CD4-positive, alpha-beta T cell (primary cell): ENCODE results near the gene PTBP2. TPM values are rescaled to one million over a fixed set of nuclear protein-coding genes. Genes with fewer than 3 reads are reported as not detected.

Experiments
- ATAC-seq: fragments of 200-7000 bp; cut with Tn5 transposase; one replicate; pipeline ENCODE4 v1.10.0; 2022; ENCODE audit warnings: mild to moderate bottlenecking; ENCODE audit not compliant: poor library complexity
- CTCF ChIA-PET: fragments of 350-600 bp; sonication (Branson Sonifier 250); formaldehyde crosslinking; loops from one replicate; lab custom pipeline; 2021; ENCODE audit warnings: antibody characterized with exemption, inconsistent platforms; lab: Charles Lee
- POLR2A ChIA-PET: fragments of 350-600 bp; sonication (Branson Sonifier 250); formaldehyde crosslinking; loops from one replicate; lab custom pipeline; 2021; ENCODE audit warnings: antibody characterized with exemption, inconsistent platforms; lab: Charles Lee
- DNase-seq, 14 experiments: peaks; one replicate each; pipeline ENCODE4 v3.0.0-alpha.2; 2013 to 2020; ENCODE audit warnings: mixed read lengths in 2 of 14
- H3K27ac ChIP-seq, 2 donors: one replicate each; pipeline versions ENCODE4 v1.5.1 to v1.7.0; 2013; ENCODE audit warnings: low read length in 2 of 2, low read depth in 1 of 2, mild to moderate bottlenecking in 1 of 2
- H3K27me3 ChIP-seq, 2 experiments: 1 replicate in 1 of 2; 2 replicates in 1 of 2; pipeline versions ENCODE4 v1.6.1 to v1.7.0; 2013; ENCODE audit warnings: low read length in 2 of 2, control low read depth in 1 of 2, mild to moderate bottlenecking in 1 of 2, moderate library complexity in 1 of 2; ENCODE audit not compliant: insufficient read depth in 2 of 2, control insufficient read depth in 1 of 2
- H3K36me3 ChIP-seq: one replicate; pipeline ENCODE4 v1.6.1; 2013; ENCODE audit warnings: low read length, control low read depth; ENCODE audit not compliant: insufficient read depth
- H3K4me1 ChIP-seq: one replicate; pipeline ENCODE4 v1.6.1; 2013; ENCODE audit warnings: low read length, control low read depth; ENCODE audit not compliant: insufficient read depth
- H3K4me3 ChIP-seq: one replicate; pipeline ENCODE4 v1.5.1; 2013; ENCODE audit warnings: mild to moderate bottlenecking, low read length, moderate library complexity
- H3K9me3 ChIP-seq, 2 experiments: 1 replicate in 1 of 2; 2 replicates in 1 of 2; pipeline versions ENCODE4 v1.6.1 to v1.7.0; 2013; ENCODE audit warnings: low read length in 2 of 2, mild to moderate bottlenecking in 2 of 2, control low read depth in 1 of 2, moderate library complexity in 1 of 2; ENCODE audit not compliant: control insufficient read depth in 1 of 2, insufficient read depth in 1 of 2
- H3K27ac Mint-ChIP-seq: one replicate; pipeline ENCODE4 v1.8.0; 2020; ENCODE audit warnings: mixed read lengths
- H3K27me3 Mint-ChIP-seq: one replicate; pipeline ENCODE4 v1.8.0; 2021; ENCODE audit warnings: mixed read lengths
- H3K36me3 Mint-ChIP-seq: one replicate; pipeline ENCODE4 v1.8.0; 2021; ENCODE audit warnings: low read depth, mixed read lengths
- H3K4me1 Mint-ChIP-seq: one replicate; pipeline ENCODE4 v1.8.0; 2021; ENCODE audit warnings: low read depth, mixed read lengths
- H3K4me3 Mint-ChIP-seq: one replicate; pipeline ENCODE4 v1.8.0; 2020; ENCODE audit warnings: mild to moderate bottlenecking, mixed read lengths
- H3K9me3 Mint-ChIP-seq: one replicate; pipeline ENCODE4 v1.8.0; 2020; ENCODE audit warnings: mixed read lengths
- CTCF ChIP-seq: fragments of 200-600 bp; IDR thresholded peaks from one replicate; pipeline ENCODE4 v1.8.0; 2022; ENCODE audit warnings: antibody characterized with exemption, mild to moderate bottlenecking
- intact Hi-C, 2 experiments: fragments of 100-400 bp; cut with DNase I in 1 of 2; cut with micrococcal nuclease in 1 of 2; formaldehyde crosslinking; loops; one replicate each; pipeline versions ENCODE4 v1.15.1 to v1.9.0; 2023 to 2025; cut with DNase I, micrococcal nuclease
- polyA plus RNA-seq, 2 donors: library from polyadenylated mRNA; unstranded; fragments of 120-200 nt; gene quantifications; one replicate each; pipeline ENCODE4 v1.2.1, GENCODE V29; 2013
- total RNA-seq, 174 experiments: library from RNA in 2 of 174; stranded (reverse) in 2 of 174; gene quantifications; one replicate each; pipeline ENCODE4 v1.2.3 and lab custom pipeline; 2021 to 2026

Gene PTBP2
- 10 to 100 TPM; 32.6 to 34.3 TPM for total RNA-seq
- 11.4 TPM for polyA plus RNA-seq (2013, experiment 1 of 2)
- polyA plus RNA-seq (2013, experiment 2 of 2), result 20.8 TPM
- 17.9 to 101 (median 47.6) reads per million in 172 experiments for total RNA-seq (lab: John Stamatoyannopoulos, UW)

GRCh38 chr1:96721416-96722160 is at the start of gene PTBP2:
TSS of gene PTBP2 (plus strand) at chr1:96721784. CDS start at chr1:96721865, 81 bp downstream.
- peak within 1 kb of the TSS; percentile 98 for H3K4me3 Mint-ChIP-seq
- H3K27me3 Mint-ChIP-seq, result no peaks in the 10 kb centered on the region
- DNase-seq (peak; percentile 67 to 92 (median 78)), ATAC-seq (peak; percentile 89)
- H3K9me3 ChIP-seq, result no peaks in the 10 kb centered on the region
- H3K4me3 ChIP-seq, result peak within 1 kb of the TSS; percentile 85
- peaks cover 41% of the 10 kb centered on the region for H3K36me3 Mint-ChIP-seq
- H3K27me3 ChIP-seq, result no peaks in the 10 kb centered on the region
- CTCF ChIA-PET, result no interaction called here
- POLR2A ChIA-PET, result interaction anchor here (0.5 to 0.7 kb wide), 3 partner anchors 10 to 1111 kb away, joined by 3 read pairs; no protein-coding TSS in a partner anchor
- no peaks in the 10 kb centered on the region for H3K9me3 Mint-ChIP-seq
- H3K36me3 ChIP-seq, result no peaks in the 10 kb centered on the region
- intact Hi-C loops, result loop anchor here (5.0 to 10.0 kb wide), 3 partner anchors 53 to 1649 kb away; partner anchors contain the start of gene ALG14 (in 1 of the 2)
- H3K27ac Mint-ChIP-seq, result peak within 1 kb of the TSS; percentile 94
- H3K4me1 ChIP-seq, result peaks cover 20% of the 10 kb centered on the region
- H3K27ac ChIP-seq, result peak within 1 kb of the TSS; percentile 86
- H3K4me1 Mint-ChIP-seq, result peaks cover 33% of the 10 kb centered on the region
- TF ChIP-seq CTCF, result no peak

- Mint-ChIP-seq H3K27ac (no peak overlapping the region), H3K36me3 (no peaks in the 10 kb centered on the region), H3K9me3 (peaks cover 10% of the 10 kb centered on the region), H3K27me3 (peaks cover 8% of the 10 kb centered on the region), H3K4me3 (no peak overlapping the region), H3K4me1 (no peaks in the 10 kb centered on the region)
- Histone ChIP-seq H3K4me3 (no peak overlapping the region), H3K27me3 (no peaks in the 10 kb centered on the region), H3K9me3 (peaks cover 7 to 13% of the 10 kb centered on the region in 2 experiments), H3K27ac (no peak overlapping the region), H3K4me1 (no peaks in the 10 kb centered on the region), H3K36me3 (no peaks in the 10 kb centered on the region)
- ChIA-PET POLR2A (no interaction called here), CTCF (no interaction called here)
- intact Hi-C loops, result no loop called here
- DNase-seq, result no peak
- TF ChIP-seq CTCF, result no peak
- ATAC-seq, result no peak
Observed at GRCh38 chr1:96674915-96675314, 46.7 kb upstream of the PTBP2 start.

- Histone ChIP-seq H3K27me3 (peaks cover 0 to 3% of the 10 kb centered on the region in 2 experiments), H3K9me3 (no peaks in the 10 kb centered on the region), H3K4me1 (no peaks in the 10 kb centered on the region), H3K36me3 (no peaks in the 10 kb centered on the region), H3K27ac (no peak overlapping the region), H3K4me3 (no peak overlapping the region)
- H3K36me3 Mint-ChIP-seq, result no peaks in the 10 kb centered on the region
- no peak for TF ChIP-seq CTCF
- H3K27me3 Mint-ChIP-seq, result peaks cover 33% of the 10 kb centered on the region
- POLR2A ChIA-PET, result no interaction called here
- no peaks in the 10 kb centered on the region for H3K4me1 Mint-ChIP-seq
- no peak overlapping the region for H3K4me3 Mint-ChIP-seq
- ATAC-seq (no peak), DNase-seq (peak in 1 of 14 experiments; percentile 2)
- CTCF ChIA-PET, result no interaction called here
- H3K9me3 Mint-ChIP-seq, result no peaks in the 10 kb centered on the region
- H3K27ac Mint-ChIP-seq, result no peak overlapping the region
- intact Hi-C loops, result no loop called here
Observed at GRCh38 chr1:96682056-96682455, 39.5 kb upstream of the PTBP2 start.
